Kidney glomerular epithelial cell (primary cell): ENCODE results near the gene FOXP1.

Experiments used
- DNase-seq: peaks from one replicate; lab custom pipeline; 2025; lab: John Stamatoyannopoulos, UW

FOXP1 gene

DNA sequence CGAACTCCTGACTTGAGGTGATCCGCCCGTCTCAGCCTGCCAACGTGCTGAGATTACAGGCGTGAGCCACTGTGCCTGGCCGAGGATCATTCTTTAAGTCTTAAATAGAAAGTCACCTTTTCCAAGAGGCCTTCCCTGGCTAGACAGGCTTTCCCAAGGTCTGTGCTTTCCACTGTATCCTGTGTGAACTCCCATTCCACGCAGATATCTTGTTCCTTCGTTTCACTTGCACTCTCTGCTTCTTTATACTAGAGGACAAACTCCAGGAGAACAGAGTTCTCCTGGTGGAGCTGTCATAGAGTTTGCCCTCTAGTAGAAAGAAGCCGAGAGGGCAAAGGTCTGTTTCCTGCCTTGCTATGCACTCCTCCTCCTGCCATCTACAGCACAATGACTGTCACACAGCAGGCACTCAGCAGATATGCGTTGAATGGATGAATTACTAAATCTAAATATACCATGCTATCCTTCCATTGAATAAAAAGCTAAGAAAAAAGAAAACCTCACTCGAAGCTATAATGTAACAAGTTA is 211.2 kb downstream of the FOXP1 start:
- no peak for DNase-seq

DNA sequence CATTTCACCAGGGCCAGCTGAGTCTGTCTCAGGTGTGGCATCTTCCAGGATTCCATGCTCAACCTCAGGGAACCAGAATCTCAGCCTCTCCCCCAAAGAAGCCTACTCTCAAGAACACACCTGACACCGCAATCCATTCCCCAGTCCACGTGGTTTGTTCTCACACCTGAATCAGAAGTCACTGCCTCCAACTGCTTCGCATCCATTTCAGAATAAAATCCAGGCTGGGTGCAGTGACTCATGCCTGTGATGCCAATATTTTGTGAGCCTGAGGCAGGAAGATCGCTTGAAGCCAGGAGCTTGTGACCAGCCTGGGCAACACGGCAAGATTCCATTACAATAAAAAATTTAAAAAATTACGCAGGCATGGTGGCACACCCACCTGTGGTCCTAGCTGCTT is 212.2 kb downstream of the FOXP1 start:
- no peak for DNase-seq

DNA sequence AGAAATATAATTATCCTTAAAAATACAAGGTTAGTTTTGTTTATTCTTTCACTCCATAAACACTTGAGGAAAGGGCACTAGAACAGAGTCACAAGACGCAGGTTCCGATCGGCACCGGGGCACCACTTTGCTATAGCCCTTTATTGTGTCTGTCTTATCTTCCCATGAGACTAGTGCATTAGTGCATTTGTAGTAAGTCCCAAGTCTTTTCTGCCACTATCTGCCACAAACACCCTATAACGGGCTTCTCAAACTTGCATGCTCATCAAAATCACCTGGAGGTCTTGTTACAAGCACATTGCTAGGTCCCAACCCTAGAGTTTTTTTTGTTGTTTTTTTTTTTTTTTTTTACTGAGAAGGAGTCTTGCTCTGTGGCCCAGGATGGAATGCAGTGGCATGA is 213.1 kb downstream of the FOXP1 start:
- DNase-seq, result no peak

DNA sequence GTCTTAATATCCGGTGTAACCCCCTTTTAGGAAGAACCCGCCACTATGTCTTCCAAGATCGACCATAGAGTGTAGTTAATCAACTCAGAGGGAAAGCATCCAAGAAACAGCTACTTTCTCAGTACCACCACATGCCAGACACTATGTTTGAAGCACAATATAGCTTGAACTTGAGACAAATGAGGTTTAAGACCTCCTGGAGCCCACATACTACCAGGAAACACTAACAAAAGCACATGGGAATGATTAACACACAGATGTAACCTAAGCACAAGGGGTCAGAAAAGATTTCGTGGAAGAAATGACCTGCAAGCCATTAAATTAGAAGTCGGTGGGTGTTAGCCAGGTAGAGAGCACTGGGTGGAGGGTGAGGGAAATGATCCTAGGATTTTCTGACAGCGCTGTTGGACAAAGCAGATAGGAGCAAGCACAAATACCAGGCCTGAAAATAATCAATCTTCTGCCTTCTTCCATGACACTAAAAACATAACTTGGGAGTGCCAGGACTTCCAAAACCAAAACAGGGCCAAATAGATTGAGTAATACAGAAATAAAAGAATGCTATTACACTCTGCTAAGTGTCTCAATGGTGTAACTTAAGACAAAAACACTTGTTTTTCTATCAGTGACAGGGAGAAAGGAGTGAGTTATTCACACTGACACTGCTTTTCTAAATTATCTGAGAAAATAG is 213.7 kb downstream of the FOXP1 start:
- no peak for DNase-seq

DNA sequence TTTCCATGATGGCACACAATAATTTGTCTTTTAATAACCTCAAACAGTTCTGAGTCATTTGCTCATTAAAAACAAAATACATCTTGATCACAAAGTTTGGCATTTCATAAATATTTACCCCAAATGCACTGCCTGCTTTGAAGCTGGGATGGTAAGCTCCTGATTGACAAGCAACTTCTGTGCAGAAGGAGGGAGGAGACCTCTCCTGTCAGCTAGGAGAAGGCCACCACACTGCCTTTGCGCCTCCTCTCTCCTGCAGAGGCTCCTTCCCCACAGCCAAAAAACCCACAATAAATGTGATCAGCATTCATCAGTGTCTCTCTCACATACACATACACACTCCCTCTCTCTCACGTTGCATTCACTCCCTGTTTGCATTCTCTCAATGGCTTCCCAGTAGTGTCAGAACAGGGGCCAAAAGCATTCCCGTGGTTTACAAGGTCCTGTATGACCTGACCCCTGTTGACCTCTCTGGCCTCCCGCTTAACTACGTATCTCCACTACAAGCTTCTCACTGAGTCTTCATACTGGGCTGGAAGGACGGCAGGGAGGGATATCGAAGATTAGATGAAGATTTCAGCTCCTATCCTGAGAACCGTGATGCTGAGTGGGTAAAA is 216.4 kb downstream of the FOXP1 start:
- no peak for DNase-seq

DNA sequence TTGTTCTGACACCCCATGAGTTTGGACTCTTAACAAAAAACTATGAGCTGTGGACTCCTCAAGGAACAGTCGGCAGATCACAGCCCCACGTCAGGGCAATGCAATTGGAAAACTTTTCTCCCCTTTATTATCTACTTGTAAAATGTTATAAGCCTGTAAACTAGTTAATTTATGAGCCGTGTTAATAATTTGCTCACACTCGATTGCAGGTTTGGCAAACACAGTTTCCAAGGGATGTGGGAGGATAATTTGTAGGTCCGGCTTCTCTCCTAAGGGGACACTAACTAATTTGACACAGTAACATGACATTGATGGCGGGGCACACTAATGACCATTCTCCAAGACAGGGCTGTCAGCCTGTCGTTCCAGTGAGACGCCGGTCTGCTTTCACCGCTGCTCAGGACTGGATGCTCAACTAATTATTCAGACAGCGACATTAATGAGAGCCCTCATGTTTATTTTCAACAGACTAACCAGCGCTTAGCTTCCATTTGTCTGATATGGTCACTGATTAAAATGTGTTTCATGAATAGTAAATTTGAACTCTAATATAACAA is 222.1 kb downstream of the FOXP1 start:
- DNase-seq, result no peak

DNA sequence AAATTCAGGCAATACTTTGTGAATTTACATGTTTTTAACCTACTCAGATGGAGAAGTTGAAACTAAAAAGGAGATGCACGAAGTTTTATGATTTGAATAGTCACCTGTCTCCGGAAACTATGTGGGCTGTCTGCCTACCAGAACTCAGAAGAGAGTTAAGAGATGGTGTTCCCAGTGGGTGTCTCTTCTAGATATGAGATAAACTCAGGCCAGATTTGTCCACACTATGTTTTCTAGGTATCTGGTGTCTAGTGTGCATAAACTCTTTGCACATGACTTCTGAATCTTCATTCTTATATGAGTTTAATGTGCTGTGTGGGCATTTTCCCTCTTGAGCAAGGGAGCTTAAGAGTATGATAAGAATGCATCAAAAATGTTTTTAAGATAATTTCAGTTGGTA is 222.8 kb downstream of the FOXP1 start:
- peak; percentile 12 for DNase-seq

DNA sequence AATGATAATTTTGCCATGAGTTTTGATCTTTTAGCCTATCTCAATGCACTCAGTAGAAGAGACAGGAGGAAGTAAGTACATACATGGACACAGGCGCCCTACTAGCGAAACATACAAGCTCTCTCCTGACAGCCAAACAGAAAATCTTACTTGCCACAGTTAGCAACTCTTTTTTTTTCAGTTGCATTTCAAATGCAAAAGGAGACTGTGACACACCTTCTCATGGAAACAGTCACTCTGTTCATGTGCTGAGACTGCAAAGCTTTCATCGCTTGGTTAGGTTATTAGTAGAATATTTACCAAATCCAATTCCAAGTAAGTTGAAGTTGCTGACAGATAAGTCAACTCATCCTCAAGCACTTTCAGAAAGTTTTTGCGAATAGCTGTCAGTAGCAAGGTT is 223.3 kb downstream of the FOXP1 start:
- peak; percentile 35 for DNase-seq

DNA sequence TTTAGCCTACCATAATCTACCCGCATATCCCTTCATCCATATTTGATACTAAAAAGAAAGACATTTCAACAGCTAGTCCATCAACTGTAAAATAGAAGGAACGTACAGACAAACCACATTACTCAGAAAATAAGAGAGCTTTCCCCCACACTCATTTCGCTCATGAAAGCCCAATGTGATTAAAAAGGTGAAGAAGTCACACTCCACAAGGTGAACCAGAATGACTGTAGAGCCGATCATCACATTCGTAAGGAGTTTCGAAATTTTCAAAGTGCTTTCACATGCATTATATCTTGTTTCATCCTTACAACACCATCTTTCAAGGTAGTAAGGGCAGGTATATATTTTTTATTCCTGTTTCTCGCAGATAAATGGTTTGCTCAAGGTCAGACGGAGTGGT is 225.3 kb downstream of the FOXP1 start:
- DNase-seq, result no peak

DNA sequence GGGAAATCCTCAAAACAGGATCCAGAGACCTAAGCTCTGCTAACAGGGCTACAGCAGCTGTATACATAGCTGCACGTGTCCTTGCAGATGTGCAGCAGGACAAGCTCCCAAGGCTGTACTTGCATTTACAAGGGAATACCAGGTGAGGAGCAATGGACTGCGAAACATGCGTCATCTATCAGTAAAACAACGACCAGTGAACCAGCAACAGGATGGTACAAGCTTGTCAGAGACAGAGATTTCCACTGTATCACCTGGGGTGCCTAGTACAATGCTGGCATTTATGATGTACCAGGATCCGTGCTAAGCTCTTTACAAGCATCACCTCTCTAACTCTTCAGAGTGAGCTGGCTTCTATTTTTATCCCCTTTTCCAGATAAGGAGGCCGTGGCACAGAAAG is 227.3 kb downstream of the FOXP1 start:
- DNase-seq, result peak; percentile 81

DNA sequence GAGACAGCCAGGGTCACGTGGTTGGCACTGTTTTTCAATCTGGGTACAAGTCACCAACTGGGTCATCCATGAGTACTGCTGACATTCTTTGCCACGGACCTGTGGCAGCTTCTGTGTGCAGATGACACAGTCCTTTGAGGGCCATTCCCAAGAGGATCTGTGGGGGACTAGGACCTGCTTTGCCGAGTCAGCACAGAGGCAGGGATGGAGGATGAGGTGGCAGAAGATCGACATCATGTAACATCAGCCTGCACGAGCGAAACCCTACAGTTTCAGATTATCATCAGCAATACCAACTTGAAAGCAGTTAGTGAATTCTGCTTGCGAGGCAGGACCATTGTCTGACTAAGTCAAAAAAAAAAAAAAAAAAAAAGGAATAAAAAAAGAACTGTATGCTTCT is 227.7 kb downstream of the FOXP1 start:
- no peak for DNase-seq

DNA sequence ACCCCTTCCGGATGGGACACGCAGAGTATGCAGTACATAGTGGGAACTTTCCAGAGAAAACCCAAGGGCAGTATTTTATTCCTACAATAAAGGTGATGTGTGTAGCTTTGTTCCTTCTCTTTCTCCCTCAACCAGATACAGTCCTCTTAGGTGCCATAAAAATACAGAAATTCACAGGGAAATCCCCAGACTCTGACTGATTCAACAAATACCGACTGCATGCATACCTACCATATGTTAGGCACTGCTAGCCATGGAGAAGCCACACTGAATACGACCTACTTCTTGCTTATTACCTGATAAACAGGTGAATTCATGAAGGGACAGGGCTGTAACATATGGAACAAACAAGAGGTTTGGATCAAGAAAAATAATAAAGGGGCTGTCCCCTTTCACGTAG is 228.5 kb downstream of the FOXP1 start:
- no peak for DNase-seq

DNA sequence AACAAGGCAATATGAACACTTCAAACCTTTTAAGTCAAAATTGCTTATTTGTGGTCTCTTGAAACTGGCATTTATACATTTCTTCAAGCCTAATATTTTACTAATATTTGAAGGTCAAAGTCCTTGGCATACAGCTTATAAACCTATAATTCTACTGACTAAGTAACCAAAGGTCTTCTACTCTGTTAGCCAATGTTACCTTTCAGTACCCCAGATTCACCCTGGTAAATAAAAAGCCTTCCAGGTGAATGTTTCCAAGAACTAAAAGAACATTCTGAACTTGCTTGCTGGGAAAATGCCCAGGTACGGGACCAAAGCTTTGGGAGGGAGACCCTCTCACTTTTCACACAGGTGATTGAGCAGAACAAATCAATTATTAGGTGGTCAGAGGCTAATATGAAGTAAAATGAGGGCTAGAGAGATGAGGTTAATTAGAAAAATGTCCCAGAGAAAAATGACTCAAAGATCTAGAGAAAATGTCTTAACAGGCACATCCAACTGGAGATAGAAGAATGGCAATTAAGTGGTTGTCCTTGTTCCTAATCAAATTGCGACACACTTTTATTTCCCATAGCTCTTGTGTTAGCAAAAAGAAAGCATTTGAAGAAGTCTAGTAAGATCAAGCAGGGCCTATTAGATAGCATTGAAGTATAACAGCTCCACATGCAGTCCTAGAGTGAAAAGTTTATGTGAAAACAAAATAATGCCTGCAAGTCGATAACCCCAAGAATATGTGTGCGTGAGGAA is 232.0 kb downstream of the FOXP1 start:
- DNase-seq, result no peak

DNA sequence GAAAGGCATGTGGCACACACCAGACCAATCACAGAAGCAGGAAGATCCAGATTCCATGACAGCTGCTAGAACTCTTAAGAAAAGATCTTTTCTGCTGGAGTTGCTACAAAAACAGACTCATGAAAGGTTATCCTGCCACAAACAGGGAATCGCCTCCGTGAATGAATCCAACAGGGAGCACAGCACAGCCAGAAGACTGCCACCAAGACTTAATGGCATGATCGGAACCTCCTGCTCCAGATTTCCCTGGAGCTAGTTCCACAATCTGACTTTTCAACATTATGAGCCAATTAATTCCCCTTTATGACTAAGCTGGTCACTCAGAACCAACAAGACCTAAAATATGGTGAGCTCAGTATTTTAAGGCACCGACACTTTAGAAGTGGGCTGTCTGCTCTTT is 232.5 kb downstream of the FOXP1 start:
- no peak for DNase-seq

DNA sequence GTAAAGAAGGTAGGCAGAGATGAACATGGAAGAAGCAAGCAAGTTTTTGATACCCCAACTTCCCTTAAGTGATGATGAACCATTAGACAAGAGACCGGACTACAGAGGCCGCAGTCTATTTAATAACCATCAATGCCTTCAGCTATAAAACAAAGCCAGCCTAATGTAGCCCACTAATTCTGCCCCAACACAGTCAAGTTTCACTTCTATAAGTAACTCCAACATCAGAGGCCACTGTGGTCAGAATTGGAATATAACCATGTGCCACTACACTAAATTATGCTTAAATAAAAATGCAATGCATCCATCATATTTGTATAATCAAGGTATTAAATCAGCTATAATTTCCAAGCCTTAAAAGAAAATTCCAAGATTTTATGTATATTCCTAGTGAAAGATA is 234.7 kb downstream of the FOXP1 start:
- no peak for DNase-seq

DNA sequence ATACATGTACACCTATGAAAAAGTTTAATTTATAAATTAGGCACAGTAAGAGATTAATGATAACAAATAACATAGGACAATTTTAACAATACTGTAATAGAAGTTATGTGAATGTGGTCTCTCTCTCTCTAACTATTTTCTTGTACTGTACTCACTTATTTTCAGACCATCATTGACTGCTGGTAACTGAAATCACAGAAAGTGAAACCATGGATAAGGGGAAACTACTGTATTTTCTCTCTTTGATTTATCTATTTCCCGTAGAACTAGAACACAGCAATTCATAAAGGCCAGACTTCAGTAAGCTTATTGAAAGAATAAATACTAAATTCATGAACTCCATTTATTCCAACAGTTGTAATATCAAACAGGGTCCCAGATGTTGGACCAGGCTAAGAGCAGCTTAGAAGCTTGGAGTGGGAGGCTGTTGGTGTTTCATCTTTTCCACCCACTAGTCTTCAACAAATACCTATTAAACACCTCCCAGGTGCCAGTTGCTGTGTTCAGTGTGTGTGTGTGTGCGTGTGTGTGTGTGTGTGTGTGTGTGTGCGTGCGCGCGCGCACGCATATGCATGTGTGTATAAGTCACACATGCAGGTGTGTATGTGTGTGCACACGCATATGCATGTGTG is 235.4 kb downstream of the FOXP1 start:
- no peak for DNase-seq

DNA sequence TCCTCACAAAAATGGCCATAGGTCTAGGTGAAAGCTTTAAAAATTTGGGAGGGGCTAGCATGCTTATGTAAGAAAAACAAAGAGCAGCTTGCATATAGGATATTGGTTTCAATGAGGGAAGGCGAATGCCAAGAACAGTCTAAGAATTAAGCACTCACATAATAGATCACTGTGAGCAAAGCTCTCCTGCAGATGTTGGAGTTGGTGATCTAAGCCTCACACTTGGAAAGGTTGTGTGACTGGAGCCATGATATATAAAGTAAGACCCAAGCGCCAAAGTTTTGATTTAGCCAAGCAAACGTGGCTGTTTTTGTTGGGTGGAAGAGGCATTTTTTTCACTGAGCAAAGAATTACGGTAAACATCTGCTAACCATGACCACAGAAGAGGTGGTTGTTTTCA is 237.5 kb downstream of the FOXP1 start:
- no peak for DNase-seq

DNA sequence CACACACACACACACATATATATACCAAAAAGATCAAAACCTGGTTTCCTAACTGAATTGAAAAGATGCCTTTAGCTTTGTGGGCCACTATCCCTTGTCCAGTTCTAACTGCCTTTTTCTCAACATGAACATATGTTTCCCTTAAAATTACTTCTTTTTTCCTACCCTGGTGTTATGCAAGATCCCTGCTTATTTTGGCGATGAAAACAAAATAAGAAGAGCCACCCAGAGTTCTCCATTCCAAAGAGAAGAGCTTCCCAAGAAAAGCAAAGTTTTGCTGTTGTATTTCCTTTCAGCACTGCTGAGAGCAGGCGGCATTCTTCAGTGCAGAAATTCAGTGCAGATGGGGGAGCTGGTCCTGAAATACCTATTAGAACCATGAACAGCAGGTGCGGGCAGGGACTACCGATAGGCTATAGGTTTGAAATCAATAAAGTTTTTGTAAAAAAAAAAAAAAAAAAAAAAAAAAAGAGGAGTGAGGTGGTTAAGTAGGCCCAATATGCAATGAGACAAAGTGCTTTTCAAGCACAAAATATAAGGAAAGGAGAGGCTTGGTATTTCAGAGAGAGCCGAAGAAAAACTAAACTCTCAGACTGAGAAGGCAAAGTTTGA is 238.0 kb downstream of the FOXP1 start:
- no peak for DNase-seq

DNA sequence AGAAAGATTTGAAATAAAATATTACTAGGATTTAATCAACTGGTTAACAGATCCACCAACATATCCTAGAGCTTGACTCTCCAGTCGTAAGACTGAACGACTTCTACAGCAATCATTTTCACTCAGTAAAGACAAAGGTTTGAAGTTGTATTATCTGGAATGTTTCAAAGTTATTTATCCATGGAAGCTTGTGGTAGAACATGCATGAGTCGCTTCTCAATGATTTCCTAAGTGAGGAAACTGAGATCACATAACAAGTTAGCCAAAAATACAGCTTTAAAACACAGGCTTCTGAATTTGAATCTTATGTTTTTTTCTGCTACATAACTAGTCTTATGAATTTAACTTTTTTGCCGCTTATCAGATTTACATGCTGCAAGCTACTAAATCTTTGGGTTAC is 241.8 kb downstream of the FOXP1 start:
- DNase-seq, result peak; percentile 81

DNA sequence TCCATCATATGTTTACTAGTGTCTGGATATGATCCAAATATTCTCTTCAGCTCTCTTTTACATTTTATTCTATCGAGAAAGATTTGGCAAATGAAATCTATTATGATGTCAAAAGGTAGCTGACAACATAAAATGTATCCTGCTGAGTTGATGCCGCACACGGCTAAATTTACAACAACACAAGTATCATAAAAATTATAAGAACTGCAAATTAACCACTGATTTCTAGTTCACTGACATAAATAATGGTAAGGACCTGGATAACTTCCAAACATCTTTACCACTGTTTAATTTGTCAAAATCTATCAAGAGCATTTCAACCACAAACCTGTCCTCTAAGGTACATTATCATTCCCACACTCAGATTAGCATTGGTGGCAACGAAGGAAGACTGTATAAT is 244.5 kb downstream of the FOXP1 start:
- no peak for DNase-seq

DNA sequence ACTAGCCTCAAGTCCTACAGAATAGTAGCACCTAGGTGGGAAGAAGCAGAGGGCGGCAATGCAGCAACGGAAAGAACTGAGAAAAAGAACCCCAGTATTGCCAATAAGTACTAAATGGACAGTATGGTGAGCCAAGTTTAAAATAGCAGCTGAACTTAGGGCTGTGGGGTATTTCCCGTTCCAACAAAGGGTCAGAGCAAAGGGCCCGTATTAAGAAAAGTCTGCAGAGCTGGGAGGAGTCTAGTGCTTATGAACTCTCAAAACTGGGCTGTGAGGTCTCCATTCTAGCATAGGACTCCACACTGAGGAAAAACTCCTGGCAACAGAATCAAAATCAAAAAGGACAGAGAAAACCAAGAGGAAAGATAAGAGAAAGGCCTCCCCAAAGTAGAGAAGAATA is 250.7 kb downstream of the FOXP1 start:
- DNase-seq, result no peak

DNA sequence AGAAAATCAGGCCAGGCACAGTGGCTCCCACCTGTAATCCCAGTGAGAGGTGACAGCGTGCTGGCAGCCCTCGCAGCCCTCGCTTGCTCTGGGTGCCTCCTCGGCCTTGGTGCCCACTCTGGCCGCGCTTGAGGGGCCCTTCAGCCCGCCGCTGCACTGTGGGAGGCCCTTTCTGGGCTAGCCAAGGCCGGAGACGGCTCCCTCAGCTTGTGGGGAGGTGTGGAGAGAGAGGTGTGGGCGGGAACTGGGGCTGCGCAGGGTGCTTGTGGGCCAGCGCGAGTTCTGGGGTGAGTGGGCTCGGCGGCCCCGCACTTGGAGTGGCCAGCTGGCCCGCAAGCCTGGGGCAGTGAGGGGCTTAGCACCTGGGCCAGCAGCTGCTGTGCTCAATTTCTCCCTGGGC is 252.6 kb downstream of the FOXP1 start:
- no peak for DNase-seq
